Stimulated activated naive B cell treated with anti-CD40 and anti-IgM and Interleukin-4, amounts not matched to agents 10 μg/mL and 1 μg/mL and 100 μg/mL, for 72 hours (primary cell): Measurements from ENCODE around the gene MUC3A.
"Not testable (repeated sequence)": the region's sequence is repeated elsewhere in the genome, so short reads cannot be mapped to it uniquely, and the experiment has no call there.

Experiments
- ATAC-seq, 2 donors: fragments of 150-1000 bp; cut with Tn5 transposase; replicated peaks; 2 replicates each; pipeline ENCODE4 v1.10.0; 2021; ENCODE audit warnings: moderate library complexity in 1 of 2
- DNase-seq: peaks from one replicate; pipeline ENCODE4 v3.0.0; 2021
- H3K27ac Mint-ChIP-seq: one replicate; pipeline ENCODE4 v1.8.0; 2022; ENCODE audit warnings: mild to moderate bottlenecking, mixed read lengths
- H3K27me3 Mint-ChIP-seq, 2 donors: one replicate each; pipeline ENCODE4 v1.8.0; 2022; ENCODE audit warnings: mixed read lengths in 2 of 2
- H3K36me3 Mint-ChIP-seq, 2 donors: one replicate each; pipeline ENCODE4 v1.8.0; 2022; ENCODE audit warnings: mixed read lengths in 2 of 2, mild to moderate bottlenecking in 1 of 2
- H3K4me1 Mint-ChIP-seq, 2 donors: one replicate each; pipeline ENCODE4 v1.8.0; 2022; ENCODE audit warnings: mixed read lengths in 2 of 2, mild to moderate bottlenecking in 1 of 2
- H3K4me3 Mint-ChIP-seq, 2 donors: one replicate each; pipeline ENCODE4 v1.8.0; 2022; ENCODE audit warnings: mild to moderate bottlenecking in 2 of 2, mixed read lengths in 2 of 2, moderate library complexity in 1 of 2
- H3K9me3 Mint-ChIP-seq, 2 donors: one replicate each; pipeline ENCODE4 v1.8.0; 2022; ENCODE audit warnings: mixed read lengths in 2 of 2, mild to moderate bottlenecking in 1 of 2

MUC3A gene

DNA sequence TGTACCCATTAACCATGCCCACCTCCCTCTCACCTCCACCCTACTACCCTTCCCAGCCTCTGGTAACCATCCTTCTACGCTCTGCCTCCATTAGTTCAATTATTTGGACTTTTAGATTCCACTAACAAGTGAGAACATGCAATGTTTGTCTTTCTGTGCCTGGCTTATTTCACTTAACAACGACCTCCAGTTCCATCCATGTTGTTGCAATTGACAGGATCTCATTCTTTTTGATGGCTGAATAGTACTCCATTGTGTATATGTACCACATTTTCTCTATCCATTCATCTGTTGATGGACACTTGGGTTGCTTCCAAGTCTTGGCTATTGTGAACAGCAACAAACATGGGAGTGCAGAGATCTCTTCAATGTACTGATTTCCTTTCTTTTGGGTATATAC is 58.0 kb downstream of the MUC3A start:
- peaks cover 22 to 33% of the 10 kb centered on the region in 2 donors for H3K27me3 Mint-ChIP-seq
- H3K9me3 Mint-ChIP-seq, H3K27ac Mint-ChIP-seq: not testable (repeated sequence)

DNA sequence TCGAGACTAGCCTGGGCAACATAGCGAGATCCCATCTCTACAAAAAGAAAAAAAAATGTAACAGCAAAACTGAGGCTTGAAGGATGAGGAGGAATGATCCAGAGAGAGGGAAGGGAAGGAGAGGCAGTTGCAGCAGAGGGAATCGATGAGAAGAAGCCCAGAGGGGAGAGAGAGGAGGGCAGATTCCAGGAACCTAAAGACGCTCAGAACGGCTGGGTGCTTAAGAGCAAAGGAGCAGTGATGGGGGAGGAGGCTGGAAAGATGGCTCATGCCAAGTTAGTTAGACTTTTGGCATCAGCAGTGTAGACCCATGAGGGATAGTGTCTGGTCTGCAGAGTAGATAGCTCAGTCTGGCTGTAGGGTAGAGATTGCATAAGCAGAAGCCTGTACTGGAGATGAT is 60.3 kb downstream of the MUC3A start:
- Mint-ChIP-seq H3K36me3 (no peaks in the 10 kb centered on the region), H3K9me3 (peaks cover 0 to 2% of the 10 kb centered on the region in 2 donors), H3K4me3 (no peak overlapping the region), H3K4me1 (peaks cover 0 to 2% of the 10 kb centered on the region in 2 donors), H3K27ac (no peak overlapping the region), H3K27me3 (peaks cover 28 to 47% of the 10 kb centered on the region in 2 donors)
- DNase-seq (no peak), ATAC-seq (no peak)

More for the DNA sequence above, 58.0 kb downstream of the MUC3A start:
- H3K4me3 Mint-ChIP-seq, ATAC-seq, DNase-seq, H3K4me1 Mint-ChIP-seq, H3K36me3 Mint-ChIP-seq: not testable (repeated sequence)

DNA sequence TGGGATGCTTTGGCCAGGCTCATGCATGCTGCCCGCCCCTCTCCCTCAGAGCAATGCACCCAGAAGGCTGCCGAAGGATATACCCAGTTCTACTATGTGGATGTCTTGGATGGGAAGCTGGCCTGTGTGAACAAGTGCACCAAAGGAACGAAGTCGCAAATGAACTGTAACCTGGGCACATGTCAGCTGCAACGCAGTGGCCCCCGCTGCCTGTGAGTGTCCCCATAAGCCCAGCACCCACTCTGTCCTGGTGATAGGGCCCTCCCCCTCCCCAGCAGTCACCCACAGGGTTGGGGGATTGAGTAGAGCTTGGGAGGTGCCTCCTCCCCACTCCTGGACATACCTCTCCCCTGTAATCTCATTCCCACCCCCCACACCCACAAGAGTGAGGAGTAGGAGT is 63.6 kb downstream of the MUC3A start:
- H3K36me3 Mint-ChIP-seq: no peaks in the 10 kb centered on the region
- DNase-seq (no peak), ATAC-seq (no peak)
- H3K4me3 Mint-ChIP-seq: no peak overlapping the region
- H3K27ac Mint-ChIP-seq: no peak overlapping the region
- H3K27me3 Mint-ChIP-seq: peaks cover 55 to 66% of the 10 kb centered on the region in 2 donors
- H3K9me3 Mint-ChIP-seq: no peaks in the 10 kb centered on the region
- H3K4me1 Mint-ChIP-seq: peaks cover 21% of the 10 kb centered on the region in 2 donors

DNA sequence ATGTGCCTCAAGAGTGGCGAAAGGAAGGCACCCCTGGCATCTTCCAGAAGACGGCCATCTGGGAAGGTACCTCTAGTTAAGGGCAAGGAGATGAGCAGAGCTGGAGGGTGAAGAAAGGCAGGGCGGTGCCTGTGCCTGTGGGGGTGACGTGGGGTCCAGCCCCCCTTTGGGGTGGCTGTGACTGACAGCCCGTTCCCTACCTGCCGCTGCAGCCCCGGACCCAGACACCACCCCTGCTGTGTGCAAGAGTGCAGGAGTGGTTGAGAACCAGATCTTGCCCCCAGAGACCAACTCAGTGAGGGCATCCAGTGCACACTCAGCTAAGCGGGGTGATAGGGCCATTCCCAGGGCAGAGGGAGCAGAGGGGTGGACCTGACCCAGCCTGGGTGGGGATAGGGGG is 66.3 kb downstream of the MUC3A start:
- no peak overlapping the region for H3K4me3 Mint-ChIP-seq

DNA sequence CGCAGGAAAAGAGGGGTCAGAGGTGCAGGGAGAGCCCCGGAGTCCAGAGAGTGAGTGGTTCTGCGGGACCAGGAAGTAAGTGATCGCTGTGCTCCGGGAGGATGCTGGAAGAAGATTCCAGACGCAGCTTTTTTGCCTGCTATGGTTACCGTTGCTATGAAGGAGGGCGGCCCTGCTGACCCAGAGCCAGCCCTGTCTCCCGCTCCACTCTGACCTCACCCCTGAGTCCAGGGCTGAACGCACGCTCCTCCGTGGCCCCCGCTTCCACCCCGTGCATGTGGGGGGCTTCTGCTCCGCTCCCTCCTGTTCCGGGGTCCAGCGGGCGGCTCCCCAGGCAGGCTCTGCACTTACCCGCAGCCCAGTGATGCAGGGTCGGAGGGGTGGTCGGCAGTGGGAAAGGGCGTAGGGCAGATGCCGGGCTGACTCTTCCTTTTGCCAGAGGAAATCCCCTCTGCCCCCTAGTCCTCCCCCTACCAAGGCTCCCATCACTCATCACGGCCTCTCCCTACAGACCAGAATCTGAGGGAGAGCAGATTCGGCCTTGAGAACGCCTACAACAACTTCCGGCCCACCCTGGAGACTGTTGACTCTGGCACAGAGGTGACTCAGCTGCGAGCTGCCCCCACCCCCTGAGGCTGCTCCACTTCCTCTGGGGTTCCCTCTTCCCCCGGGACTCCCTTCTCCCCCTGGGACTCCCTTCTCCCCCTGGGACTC is 67.9 kb downstream of the MUC3A start:
- peak overlapping the region; percentile 72 to 80 for H3K4me3 Mint-ChIP-seq
- no peaks in the 10 kb centered on the region for H3K9me3 Mint-ChIP-seq
- peaks cover 33 to 37% of the 10 kb centered on the region in 2 donors for H3K4me1 Mint-ChIP-seq
- peak; percentile 88 for ATAC-seq
- DNase-seq: peak; percentile 60
- no peaks in the 10 kb centered on the region for H3K36me3 Mint-ChIP-seq
- peaks cover 66 to 71% of the 10 kb centered on the region in 2 donors for H3K27me3 Mint-ChIP-seq
- H3K27ac Mint-ChIP-seq: peak overlapping the region; percentile 85

More for the DNA sequence above, 66.3 kb downstream of the MUC3A start:
- peaks cover 33 to 37% of the 10 kb centered on the region in 2 donors for H3K4me1 Mint-ChIP-seq
- no peaks in the 10 kb centered on the region for H3K36me3 Mint-ChIP-seq
- no peaks in the 10 kb centered on the region for H3K9me3 Mint-ChIP-seq
- peaks cover 60 to 61% of the 10 kb centered on the region in 2 donors for H3K27me3 Mint-ChIP-seq
- DNase-seq (no peak), ATAC-seq (no peak)
- no peak overlapping the region for H3K27ac Mint-ChIP-seq
